Raji (cell line): Measurements from ENCODE around the gene DISP2.

ENCODE experiments used
- POLR2A ChIP-seq: IDR thresholded peaks from 2 replicates; pipeline ENCODE4 v1.6.1; 2011; ENCODE audit warnings: low read depth, low read length, control low read depth; ENCODE audit not compliant: insufficient read depth

Gene DISP2

GRCh38 chr15:40361640-40362039, 3.6 kb downstream of the DISP2 start:
- no peak for TF ChIP-seq POLR2A

GRCh38 chr15:40363611-40364010, 5.6 kb downstream of the DISP2 start:
- no peak for TF ChIP-seq POLR2A

GRCh38 chr15:40364251-40364650, 6.2 kb downstream of the DISP2 start:
- TF ChIP-seq POLR2A: no peak

- no peak for TF ChIP-seq POLR2A
These were observed 7.0 kb downstream of the DISP2 start for GRCh38 chr15:40365016-40365415.

GRCh38 chr15:40365624-40366456, 7.8 kb downstream of the DISP2 start:
- no peak for TF ChIP-seq POLR2A

- no peak for TF ChIP-seq POLR2A
These were observed 8.7 kb downstream of the DISP2 start for GRCh38 chr15:40366457-40367370.

GRCh38 chr15:40367371-40367685, 9.3 kb downstream of the DISP2 start:
- TF ChIP-seq POLR2A: no peak

GRCh38 chr15:40367686-40368611, 9.9 kb downstream of the DISP2 start:
- TF ChIP-seq POLR2A: peak; percentile 34; the same call in 1 of the 2 replicates

- no peak for TF ChIP-seq POLR2A
These were observed 10.9 kb downstream of the DISP2 start for GRCh38 chr15:40368719-40369473.

GRCh38 chr15:40369474-40369869, 11.5 kb downstream of the DISP2 start:
- TF ChIP-seq POLR2A: no peak

GRCh38 chr15:40369971-40370370, 12.0 kb downstream of the DISP2 start:
- TF ChIP-seq POLR2A: no peak

- TF ChIP-seq POLR2A: no peak
These were observed 15.0 kb downstream of the DISP2 start for GRCh38 chr15:40372981-40373380.

- no peak for TF ChIP-seq POLR2A
These were observed 19.6 kb downstream of the DISP2 start for GRCh38 chr15:40377606-40378005.

- TF ChIP-seq POLR2A: no peak
These were observed 21.4 kb downstream of the DISP2 start for GRCh38 chr15:40379374-40379773.
